ENCODE results near the gene MTF2.

DNA sequence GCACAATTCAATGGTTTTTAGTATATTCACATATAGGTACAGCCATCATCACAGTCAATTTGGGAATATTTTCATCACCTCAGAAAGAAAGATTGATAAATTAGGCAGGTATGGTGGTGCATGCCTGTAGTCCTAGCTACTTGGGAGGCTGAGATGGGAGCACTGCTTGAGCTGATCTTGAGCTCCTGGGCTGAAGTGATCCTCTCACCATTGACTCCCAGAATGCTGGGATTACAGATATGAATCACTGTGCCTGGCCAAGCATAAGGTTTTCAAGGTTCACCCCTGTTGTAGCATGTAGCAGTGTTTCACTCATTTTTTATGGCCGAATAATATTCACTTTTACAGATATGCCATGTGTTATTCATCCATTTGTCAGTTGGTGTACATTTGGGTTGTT lies 44.7 kb upstream of the MTF2 start:
- TF ChIP-seq, protein P1, sequence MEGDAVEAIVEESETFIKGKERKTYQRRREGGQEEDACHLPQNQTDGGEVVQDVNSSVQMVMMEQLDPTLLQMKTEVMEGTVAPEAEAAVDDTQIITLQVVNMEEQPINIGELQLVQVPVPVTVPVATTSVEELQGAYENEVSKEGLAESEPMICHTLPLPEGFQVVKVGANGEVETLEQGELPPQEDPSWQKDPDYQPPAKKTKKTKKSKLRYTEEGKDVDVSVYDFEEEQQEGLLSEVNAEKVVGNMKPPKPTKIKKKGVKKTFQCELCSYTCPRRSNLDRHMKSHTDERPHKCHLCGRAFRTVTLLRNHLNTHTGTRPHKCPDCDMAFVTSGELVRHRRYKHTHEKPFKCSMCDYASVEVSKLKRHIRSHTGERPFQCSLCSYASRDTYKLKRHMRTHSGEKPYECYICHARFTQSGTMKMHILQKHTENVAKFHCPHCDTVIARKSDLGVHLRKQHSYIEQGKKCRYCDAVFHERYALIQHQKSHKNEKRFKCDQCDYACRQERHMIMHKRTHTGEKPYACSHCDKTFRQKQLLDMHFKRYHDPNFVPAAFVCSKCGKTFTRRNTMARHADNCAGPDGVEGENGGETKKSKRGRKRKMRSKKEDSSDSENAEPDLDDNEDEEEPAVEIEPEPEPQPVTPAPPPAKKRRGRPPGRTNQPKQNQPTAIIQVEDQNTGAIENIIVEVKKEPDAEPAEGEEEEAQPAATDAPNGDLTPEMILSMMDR (IDR thresholded peaks at IDR 0.05) = no peak
- TF ChIP-seq EP300 (IDR thresholded peaks at IDR 0.05) = no peak

Measured in tibial nerve (tissue), 4 donors.